ENCODE results near the gene CTR9. TPM values are rescaled to one million over a fixed set of nuclear protein-coding genes. Genes with fewer than 3 reads are reported as not detected.

The CTR9 gene
- total and polyA plus RNA-seq, 8 donors: 33.8 to 64.6 (median 58.4) TPM

DNA sequence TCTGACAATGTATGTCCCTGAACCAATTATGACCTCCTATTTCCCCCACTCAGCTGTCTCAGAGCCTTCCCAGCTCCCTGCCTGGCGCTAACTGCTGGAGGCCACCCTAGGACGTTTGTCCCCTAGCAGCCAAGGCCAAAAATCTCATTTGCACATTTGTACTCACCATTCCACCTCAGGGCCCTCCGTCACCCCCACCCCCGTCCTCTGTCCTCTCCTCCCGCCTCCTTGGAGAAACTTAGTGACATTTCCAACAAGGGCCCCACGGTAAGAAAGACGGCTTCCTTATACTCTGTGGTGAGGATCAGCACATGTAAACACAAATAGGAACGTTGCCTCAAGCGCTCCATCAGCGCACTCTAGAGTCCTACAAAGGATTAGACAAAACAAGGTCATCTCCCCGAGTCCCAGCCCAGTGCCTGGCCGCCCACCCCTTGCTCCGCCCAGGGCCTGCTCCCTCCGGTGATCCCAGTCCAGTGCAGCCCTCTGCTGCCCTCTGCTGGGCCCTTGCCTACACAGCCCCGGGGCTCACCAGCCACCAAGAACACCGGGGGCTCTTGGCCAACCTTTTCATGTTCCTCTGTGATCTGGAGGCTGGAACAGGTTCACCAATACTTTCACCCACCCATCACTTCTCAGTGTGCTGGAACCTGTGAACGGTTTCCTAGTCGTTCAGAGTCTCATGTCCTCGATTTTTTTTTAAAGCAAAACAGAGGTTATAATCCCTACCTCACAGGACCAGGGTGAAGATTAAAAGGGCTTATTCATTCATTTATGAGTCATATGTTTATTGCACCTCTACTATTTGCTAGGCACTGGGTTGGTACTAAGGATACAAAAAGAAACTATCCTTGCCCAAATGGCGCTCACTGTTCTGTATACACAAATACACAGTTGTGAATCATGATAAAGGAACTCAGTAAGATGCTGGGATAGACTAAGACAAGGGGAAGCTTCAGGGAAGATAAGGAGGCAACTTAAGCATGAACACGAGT, 15.3 kb upstream of the CTR9 start:
- TF ChIP-seq, protein P1, sequence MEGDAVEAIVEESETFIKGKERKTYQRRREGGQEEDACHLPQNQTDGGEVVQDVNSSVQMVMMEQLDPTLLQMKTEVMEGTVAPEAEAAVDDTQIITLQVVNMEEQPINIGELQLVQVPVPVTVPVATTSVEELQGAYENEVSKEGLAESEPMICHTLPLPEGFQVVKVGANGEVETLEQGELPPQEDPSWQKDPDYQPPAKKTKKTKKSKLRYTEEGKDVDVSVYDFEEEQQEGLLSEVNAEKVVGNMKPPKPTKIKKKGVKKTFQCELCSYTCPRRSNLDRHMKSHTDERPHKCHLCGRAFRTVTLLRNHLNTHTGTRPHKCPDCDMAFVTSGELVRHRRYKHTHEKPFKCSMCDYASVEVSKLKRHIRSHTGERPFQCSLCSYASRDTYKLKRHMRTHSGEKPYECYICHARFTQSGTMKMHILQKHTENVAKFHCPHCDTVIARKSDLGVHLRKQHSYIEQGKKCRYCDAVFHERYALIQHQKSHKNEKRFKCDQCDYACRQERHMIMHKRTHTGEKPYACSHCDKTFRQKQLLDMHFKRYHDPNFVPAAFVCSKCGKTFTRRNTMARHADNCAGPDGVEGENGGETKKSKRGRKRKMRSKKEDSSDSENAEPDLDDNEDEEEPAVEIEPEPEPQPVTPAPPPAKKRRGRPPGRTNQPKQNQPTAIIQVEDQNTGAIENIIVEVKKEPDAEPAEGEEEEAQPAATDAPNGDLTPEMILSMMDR (IDR thresholded peaks at IDR 0.05): peak; percentile 96 to 97
- intact Hi-C loops (cut with DNase I): loop anchor here in 1 of 2 donors (10.0 kb wide), 1 partner anchor 111 kb away; no protein-coding TSS in a partner anchor
- Histone ChIP-seq H3K9me3 (no peaks in the 10 kb centered on the region), H3K4me1 (peaks cover 13 to 16% of the 10 kb centered on the region in 2 donors), H3K27me3 (no peaks in the 10 kb centered on the region), H3K4me3 (peak overlapping the region in 1 of 2 donors; percentile 13), H3K27ac (peak overlapping the region; percentile 46 to 60), H3K36me3 (no peaks in the 10 kb centered on the region)
- ATAC-seq (peak; percentile 100), DNase-seq (peak; percentile 92 to 99 (median 96))

DNA sequence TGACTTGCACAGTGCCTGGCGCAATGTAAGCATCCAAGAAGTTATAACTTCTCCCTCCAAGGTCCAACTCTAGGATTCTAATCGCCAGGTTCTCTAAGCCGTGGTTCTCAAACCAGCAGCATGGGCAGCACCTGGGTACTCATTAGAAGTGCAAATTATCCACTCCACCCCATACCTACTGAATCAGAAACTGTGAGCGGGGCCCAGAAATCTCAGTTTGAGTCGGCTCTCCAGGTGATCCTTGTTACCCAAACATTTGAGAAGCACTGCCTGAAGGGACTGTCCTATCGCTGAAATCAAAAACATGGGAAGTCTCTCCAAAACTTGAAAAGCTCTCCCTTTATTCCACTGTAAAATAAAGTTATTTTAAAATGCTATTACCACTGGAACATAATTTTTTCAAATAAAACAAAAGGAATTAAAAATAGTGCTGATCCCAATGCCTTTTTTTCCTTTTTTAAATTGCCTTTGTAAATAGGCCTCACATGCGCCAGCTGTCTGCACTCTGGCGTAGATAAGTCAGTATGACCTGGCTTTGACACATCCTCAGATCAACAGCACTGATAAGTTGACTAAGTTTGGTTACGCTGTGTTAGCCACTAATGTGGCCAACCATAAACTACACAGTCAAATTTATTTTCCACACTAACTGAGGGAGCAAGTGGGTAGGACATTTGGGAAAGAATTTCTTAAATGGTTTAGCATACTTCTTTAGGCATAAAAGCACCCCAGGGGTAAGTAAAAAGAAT, 8.4 kb upstream of the CTR9 start:
- no peak overlapping the region for H3K4me3 ChIP-seq
- intact Hi-C loops (cut with DNase I): no loop called here
- H3K27me3 ChIP-seq: no peaks in the 10 kb centered on the region
- no peak overlapping the region for H3K27ac ChIP-seq
- no peak for DNase-seq
- TF ChIP-seq, protein P1 (IDR thresholded peaks at IDR 0.05): no peak
- no peaks in the 10 kb centered on the region for H3K9me3 ChIP-seq
- peaks cover 0 to 17% of the 10 kb centered on the region in 2 donors for H3K4me1 ChIP-seq
- no peaks in the 10 kb centered on the region for H3K36me3 ChIP-seq
- peak; percentile 40 for ATAC-seq

DNA sequence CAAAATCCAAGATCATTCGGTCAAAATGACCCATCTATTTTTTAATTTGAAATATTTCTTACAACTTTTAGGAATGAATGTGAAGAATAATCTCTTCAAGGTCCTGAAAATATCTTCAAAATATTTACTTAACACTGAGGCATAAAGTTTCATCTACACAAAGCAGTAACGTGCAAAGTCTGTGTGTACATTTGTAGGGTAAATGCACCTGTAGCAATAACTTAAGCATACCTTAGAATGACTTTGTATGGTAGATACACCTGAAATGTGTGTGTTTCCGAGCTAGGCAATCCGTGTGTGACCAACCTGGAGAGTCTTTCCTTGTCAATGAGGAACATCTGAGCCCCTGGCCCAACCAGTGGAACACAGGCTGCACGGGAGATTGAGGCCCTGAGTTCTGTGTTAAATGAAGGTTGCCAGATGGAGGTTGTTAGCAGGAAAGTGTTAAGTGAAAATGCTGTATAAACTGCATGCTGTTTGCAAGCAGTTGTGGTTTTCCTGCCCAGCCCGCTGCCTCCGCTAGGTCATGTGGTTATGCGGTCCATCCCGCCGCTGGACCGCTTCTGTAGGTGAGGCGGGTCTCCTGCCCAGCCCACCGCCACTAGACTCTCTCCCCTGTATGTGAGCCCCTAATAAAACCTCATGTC, 7.6 kb upstream of the CTR9 start:
- Histone ChIP-seq H3K9me3 (no peaks in the 10 kb centered on the region), H3K4me3 (no peak overlapping the region), H3K27me3 (no peaks in the 10 kb centered on the region), H3K36me3 (no peaks in the 10 kb centered on the region), H3K4me1 (peaks cover 0 to 17% of the 10 kb centered on the region in 2 donors), H3K27ac (no peak overlapping the region)
- DNase-seq: peak in 1 of 4 donors; percentile 78
- no peak for ATAC-seq
- TF ChIP-seq, protein P1 (IDR thresholded peaks at IDR 0.05): no peak
- intact Hi-C loops (cut with DNase I): no loop called here

DNA sequence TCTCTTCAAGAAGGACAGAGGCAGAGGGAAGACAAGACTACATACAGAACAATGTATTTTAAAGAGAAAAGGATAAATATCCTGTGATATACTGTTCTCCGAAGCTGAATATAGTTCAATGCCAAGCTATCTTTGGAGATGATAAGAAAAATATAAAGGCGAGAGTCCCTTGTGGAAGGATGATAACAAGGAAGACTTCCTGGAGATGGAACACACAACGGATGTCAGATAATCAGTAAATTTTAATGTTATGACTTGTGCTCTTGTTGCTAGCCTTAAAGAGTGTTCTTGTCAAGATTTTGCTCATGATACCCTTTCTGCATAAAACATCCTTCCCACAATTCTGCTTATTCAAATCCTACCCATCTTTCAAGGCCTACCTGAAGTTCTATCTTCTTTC, 6.8 kb upstream of the CTR9 start:
- H3K36me3 ChIP-seq: no peaks in the 10 kb centered on the region
- TF ChIP-seq, protein P1 (IDR thresholded peaks at IDR 0.05): no peak
- H3K9me3 ChIP-seq: no peaks in the 10 kb centered on the region
- ATAC-seq (no peak), DNase-seq (no peak)
- no peak overlapping the region for H3K4me3 ChIP-seq
- intact Hi-C loops (cut with DNase I): no loop called here
- H3K4me1 ChIP-seq: peaks cover 0 to 17% of the 10 kb centered on the region in 2 donors
- no peaks in the 10 kb centered on the region for H3K27me3 ChIP-seq
- H3K27ac ChIP-seq: no peak overlapping the region
